Effector CD8-positive, alpha-beta T cell (primary cell): Measurements from ENCODE around the gene ALG12.
"Not testable (repeated sequence)": the region's sequence is repeated elsewhere in the genome, so short reads cannot be mapped to it uniquely, and the experiment has no call there.

Experiments used
- DNase-seq: peaks from one replicate; lab custom pipeline; 2025; lab: John Stamatoyannopoulos, UW

The ALG12 gene

GRCh38 chr22:49866646-49867045 lies 51.6 kb downstream of the ALG12 start:
- DNase-seq = no peak

GRCh38 chr22:49866134-49866533 lies 52.1 kb downstream of the ALG12 start:
- no peak for DNase-seq

GRCh38 chr22:49865156-49865555 lies 53.1 kb downstream of the ALG12 start:
- DNase-seq = no peak

GRCh38 chr22:49863931-49864330 lies 54.3 kb downstream of the ALG12 start:
- DNase-seq = no peak

- DNase-seq = no peak
Observed at GRCh38 chr22:49862496-49862776, 55.8 kb downstream of the ALG12 start.

GRCh38 chr22:49861642-49862495 lies 56.4 kb downstream of the ALG12 start:
- no peak for DNase-seq

- DNase-seq = no peak
Observed at GRCh38 chr22:49858827-49859226, 59.4 kb downstream of the ALG12 start.

- DNase-seq = no peak
Observed at GRCh38 chr22:49856766-49857618, 61.2 kb downstream of the ALG12 start.

GRCh38 chr22:49856343-49856742 lies 61.9 kb downstream of the ALG12 start:
- DNase-seq = no peak

GRCh38 chr22:49855251-49855911 lies 62.9 kb downstream of the ALG12 start:
- DNase-seq = no peak

- DNase-seq = peak; percentile 20
Observed at GRCh38 chr22:49853981-49854831, 64.0 kb downstream of the ALG12 start.

- DNase-seq = peak; percentile 95
Observed at GRCh38 chr22:49852898-49853894, 65.0 kb downstream of the ALG12 start, which contains the start of gene ZBED4. Gene ZBED4 (plus strand): TSS chr22:49853844. CDS start chr22:49883663, 29,819 bp downstream.

GRCh38 chr22:49852568-49852897 lies 65.7 kb downstream of the ALG12 start:
- not testable (repeated sequence) for DNase-seq

GRCh38 chr22:49850959-49851802 lies 67.1 kb downstream of the ALG12 start:
- DNase-seq = no peak
